OCI-LY3 (cell line): Measurements from ENCODE around the gene CRACR2B.

ENCODE experiments used
- CTCF ChIP-seq: fragments of 200-600, 300-600 bp; sonication (generic); IDR thresholded peaks from 2 replicates; pipeline ENCODE4 v1.5.1; 2014; ENCODE audit warnings: antibody characterized with exemption, low read length, low read depth
- EZH2phosphoT487 ChIP-seq: fragments of 200-600 bp; shearing (Covaris generic); IDR thresholded peaks from 2 replicates; pipeline ENCODE4 v1.6.1; 2018; ENCODE audit warnings: antibody characterized with exemption, mixed run types, low read depth

DNA sequence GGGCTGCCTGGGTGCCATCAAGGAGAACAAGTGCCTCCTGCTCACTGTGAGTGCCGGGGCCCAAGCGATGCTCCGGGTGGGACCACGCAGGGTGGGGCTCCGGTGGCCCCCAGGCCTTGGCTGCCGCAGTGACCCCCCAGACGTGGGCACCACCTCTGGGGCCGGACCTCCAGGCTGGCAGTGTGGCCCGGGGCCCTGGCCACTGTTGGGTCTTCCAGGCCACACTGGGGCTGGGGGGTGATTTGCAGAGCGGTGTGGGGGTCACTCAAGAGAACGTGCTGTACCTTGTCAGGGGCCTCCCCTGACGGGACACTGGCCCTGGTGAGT lies 34.9 kb downstream of the CRACR2B start:
- no peak for TF ChIP-seq CTCF
- TF ChIP-seq EZH2phosphoT487: no peak
